CD4-positive, alpha-beta T cell treated with Interleukin-17A for 4 hours (primary cell): Measurements from ENCODE around the gene FXYD1.
A peak's percentile ranks its signal among the peaks of the same experiment; 100 is the strongest.

Experiments
- DNase-seq: peaks from one replicate; pipeline ENCODE4 v3.0.0-alpha.2; 2020; ENCODE audit warnings: mixed read lengths

FXYD1 gene

GRCh38 chr19:35108730-35109129 is 29.9 kb upstream of the FXYD1 start:
- DNase-seq, result no peak

- DNase-seq, result no peak
Measured at GRCh38 chr19:35109395-35110112, 29.1 kb upstream of the FXYD1 start.

- no peak for DNase-seq
Measured at GRCh38 chr19:35110974-35111373, 27.6 kb upstream of the FXYD1 start.

- no peak for DNase-seq
Measured at GRCh38 chr19:35112995-35113688, 25.5 kb upstream of the FXYD1 start.

- peak; percentile 79 for DNase-seq
Measured at GRCh38 chr19:35114353-35115176, 24.1 kb upstream of the FXYD1 start.

- DNase-seq, result no peak
Measured at GRCh38 chr19:35115177-35115951, 23.3 kb upstream of the FXYD1 start, which contains the start of gene FXYD3. TSS of gene FXYD3 (plus strand) at chr19:35115823. CDS start at chr19:35119377, 3,554 bp downstream.

GRCh38 chr19:35116072-35116801 is 22.4 kb upstream of the FXYD1 start:
- no peak for DNase-seq

GRCh38 chr19:35117116-35117515 is 21.5 kb upstream of the FXYD1 start:
- no peak for DNase-seq

GRCh38 chr19:35117799-35118198 is 20.8 kb upstream of the FXYD1 start:
- DNase-seq, result no peak

GRCh38 chr19:35118268-35119020 is 20.2 kb upstream of the FXYD1 start:
- no peak for DNase-seq

- DNase-seq, result no peak
Measured at GRCh38 chr19:35119091-35119490, 19.5 kb upstream of the FXYD1 start.

- no peak for DNase-seq
Measured at GRCh38 chr19:35119578-35120155, 19.0 kb upstream of the FXYD1 start.

GRCh38 chr19:35120492-35120891 is 18.1 kb upstream of the FXYD1 start:
- DNase-seq, result no peak

- no peak for DNase-seq
Measured at GRCh38 chr19:35120898-35121297, 17.7 kb upstream of the FXYD1 start.

- no peak for DNase-seq
Measured at GRCh38 chr19:35122687-35123551, 15.7 kb upstream of the FXYD1 start.

- no peak for DNase-seq
Measured at GRCh38 chr19:35123573-35123972, 15.1 kb upstream of the FXYD1 start.

GRCh38 chr19:35124098-35125060 is 14.2 kb upstream of the FXYD1 start:
- DNase-seq, result peak; percentile 90

- DNase-seq, result no peak
Measured at GRCh38 chr19:35125270-35125717, 13.3 kb upstream of the FXYD1 start.
